Glomerular endothelial cell (primary cell): ENCODE data around the gene TMEM163. TPM values are rescaled to one million over a fixed set of nuclear protein-coding genes. Genes with fewer than 3 reads are reported as not detected.
"Not testable (repeated sequence)": the region's sequence is repeated elsewhere in the genome, so short reads cannot be mapped to it uniquely, and the experiment has no call there.

Source experiments
- DNase-seq: peaks from one replicate; pipeline ENCODE4 v3.0.0-alpha.2; 2011; ENCODE audit warnings: low read depth, low spot score; ENCODE audit errors: extremely low read depth
- total RNA-seq: library from RNA; depleted of rRNA; stranded (reverse); fragments of >200 nt; gene quantifications from 2 replicates; pipeline ENCODE4 v1.2.3, GENCODE V29; 2015

The TMEM163 gene
- total RNA-seq, 1 donor from 2014 or later, result 3.2 TPM

- DNase-seq, result no peak
Observed at GRCh38 chr2:134667081-134667480, 51.7 kb downstream of the TMEM163 start.

- no peak for DNase-seq
Observed at GRCh38 chr2:134665727-134666506, 52.9 kb downstream of the TMEM163 start.

DNA sequence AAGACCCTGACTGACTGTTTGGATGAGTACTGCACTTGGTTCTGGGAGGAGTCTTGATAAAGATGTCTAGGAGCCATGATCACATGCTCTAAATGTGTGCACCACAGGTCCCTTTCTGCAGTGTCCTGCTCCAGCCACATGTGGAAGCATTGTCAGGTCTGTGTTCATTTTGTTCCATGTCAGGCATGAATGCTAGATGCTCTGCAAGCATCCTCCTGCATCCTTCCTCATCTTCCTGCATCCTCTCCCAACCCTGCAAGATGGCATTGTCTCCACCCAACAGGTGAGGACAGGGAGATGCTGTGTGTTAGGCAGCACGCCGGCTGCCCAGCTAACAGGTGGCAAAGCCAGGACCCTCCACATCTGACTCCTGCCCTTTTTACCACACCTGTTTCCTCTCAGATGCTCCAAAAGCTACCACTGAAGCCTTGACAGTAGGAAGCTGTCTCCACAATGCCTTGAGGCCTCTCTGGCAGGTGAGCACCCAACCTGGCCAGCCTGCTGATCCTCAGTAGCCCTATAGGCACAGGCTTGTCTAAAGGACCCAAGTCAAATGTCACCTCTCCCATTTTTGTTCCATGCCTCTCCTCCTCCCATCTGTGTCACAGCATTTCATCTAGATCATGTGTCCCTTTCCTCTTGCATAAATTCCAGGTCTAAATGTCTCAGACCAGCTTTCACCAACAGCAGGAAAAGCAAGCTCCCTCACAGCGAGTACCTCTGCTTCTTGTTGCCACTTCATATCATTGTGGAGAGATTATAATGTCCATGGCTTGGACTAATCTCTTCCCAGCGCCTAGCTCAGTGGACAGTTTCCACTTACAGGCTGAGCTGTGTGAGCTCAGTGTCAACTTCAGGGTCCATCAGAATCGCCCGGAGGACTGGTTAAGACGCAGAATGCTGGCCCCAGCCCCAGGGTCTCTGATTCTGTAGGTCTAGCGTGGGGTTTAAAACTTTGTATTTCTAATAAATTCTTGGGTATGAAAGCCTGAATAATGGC is 55.0 kb downstream of the TMEM163 start:
- DNase-seq, result no peak

- DNase-seq, result no peak
Observed at GRCh38 chr2:134662751-134663150, 56.0 kb downstream of the TMEM163 start.

DNA sequence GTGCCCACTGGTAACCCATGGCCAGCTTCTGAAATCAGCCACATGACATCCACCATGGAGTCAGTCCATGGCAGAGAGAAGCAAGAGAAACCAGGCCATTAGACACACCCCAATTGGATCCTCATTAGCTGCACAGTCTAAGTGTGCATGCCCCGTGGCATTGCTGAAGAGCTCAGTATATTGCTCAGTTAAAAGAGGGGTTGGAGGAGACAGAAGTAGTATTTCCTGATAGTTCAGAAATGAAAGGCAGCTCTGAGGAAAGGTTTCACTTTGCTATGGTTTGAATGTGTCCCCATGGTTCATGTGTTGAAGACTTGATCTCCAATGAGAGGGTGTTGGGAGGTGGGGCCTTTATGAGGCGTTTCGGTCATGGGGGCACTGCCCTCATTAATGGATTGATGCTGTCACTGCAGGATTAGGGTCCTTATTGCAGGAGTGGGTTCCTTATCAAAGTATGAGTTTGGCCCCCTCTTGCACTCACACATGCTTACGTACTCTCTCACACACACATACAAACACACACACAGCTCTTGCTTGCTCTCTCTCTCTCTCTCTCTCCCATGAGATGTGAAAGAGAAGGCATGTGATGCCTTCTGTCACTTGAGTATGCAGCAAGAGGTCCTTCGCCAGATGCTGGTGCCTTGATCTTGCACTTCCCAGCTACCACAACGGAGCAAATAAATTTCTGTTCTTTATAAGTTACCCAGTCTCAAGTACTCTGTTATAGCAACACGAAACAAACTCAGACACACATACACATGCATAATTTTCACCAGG is 58.0 kb downstream of the TMEM163 start:
- no peak for DNase-seq

GRCh38 chr2:134659724-134660123 is 59.1 kb downstream of the TMEM163 start:
- no peak for DNase-seq

- no peak for DNase-seq
Observed at GRCh38 chr2:134657650-134658250, 61.0 kb downstream of the TMEM163 start.

GRCh38 chr2:134656391-134656790 is 62.4 kb downstream of the TMEM163 start:
- DNase-seq, result not testable (repeated sequence)

- DNase-seq, result no peak
Observed at GRCh38 chr2:134648586-134648985, 70.2 kb downstream of the TMEM163 start.

GRCh38 chr2:134647607-134648256 is 71.1 kb downstream of the TMEM163 start:
- no peak for DNase-seq

DNA sequence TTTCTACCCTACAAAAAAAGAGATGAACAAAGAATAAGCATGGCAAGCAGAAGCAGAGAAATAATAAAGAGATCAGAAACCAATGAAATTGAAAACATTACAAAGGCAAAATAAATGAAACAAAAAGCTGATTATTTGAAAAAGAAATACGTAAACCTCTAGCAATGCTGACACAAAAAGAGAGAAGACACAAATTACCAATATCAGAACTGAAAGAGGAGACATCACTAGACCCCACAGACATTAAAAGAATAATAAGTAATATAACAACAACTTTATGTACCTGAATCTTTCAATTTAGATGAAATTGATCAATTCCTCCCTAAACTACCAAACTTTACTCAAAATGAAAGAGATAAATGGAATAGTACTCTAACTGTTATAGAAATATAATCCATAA is 75.9 kb downstream of the TMEM163 start:
- no peak for DNase-seq

GRCh38 chr2:134640494-134640893 is 78.3 kb downstream of the TMEM163 start:
- DNase-seq, result no peak

DNA sequence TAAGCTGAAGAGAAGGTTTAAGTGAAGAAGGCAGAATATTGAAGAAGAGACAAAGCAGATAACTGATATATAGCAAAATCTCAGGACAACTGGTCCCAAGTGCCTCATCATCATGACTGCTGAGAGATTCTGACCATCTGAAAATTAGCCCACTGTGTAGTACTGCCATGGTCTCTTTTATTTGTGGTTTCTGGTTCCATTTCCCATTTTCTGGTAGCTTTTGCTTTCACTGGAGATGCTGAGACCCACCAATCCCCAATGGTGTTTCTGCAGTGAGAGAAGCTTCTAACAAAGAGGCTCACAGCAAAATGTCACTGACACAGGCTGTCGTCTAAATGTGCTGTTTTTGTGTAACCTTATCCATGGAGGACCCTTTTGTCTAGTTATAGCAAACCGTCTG is 79.5 kb downstream of the TMEM163 start:
- no peak for DNase-seq

DNA sequence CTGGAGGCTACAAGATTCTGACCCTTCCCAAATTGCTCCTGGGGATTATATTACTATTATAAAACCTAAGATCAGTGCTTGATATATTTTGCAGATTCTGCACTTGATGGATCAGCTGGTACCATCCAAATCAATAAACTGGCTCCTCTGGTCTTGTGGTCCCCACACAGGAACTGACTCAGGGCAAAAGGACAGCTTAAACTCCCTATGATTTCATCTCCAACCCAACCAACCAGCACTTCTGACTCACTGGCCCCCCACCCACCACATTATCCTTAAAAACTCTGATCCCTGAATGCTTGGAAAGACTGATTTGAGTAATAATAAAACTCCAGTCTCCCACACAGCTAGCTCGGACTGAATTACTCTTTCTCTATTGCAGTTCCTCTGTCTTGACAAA is 82.1 kb downstream of the TMEM163 start:
- DNase-seq, result no peak

- DNase-seq, result no peak
Observed at GRCh38 chr2:134634054-134634753, 84.6 kb downstream of the TMEM163 start.

DNA sequence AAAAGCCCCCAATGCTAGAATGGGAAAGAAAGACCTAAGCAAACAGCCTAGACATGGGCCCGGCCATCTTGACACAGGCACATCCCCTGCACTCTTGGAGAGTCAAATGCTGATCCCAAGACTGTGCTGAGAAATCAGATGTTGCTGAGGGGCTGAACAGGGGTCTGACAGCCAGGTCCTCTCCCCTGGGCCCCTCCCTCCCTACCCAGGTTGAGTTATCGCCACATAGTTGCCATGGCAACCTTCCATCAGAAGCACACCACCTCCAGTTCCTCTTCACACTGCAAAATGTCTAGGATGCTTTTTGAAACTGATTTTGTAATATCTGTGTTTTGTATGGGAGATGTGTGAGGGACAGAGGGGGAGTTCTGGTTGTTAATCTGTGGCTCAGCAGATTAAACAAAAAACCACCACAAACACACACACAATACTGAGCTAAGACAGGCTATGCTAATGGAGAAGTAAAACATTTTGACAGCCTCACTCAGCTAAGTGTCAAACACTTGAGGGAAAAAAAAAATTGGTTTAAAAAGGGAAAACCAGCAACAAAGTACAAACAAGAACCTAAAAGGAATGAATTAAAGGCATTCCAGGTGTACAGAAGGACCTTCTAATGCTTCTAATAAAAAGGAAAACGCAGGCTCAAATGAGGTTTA is 88.2 kb downstream of the TMEM163 start:
- DNase-seq, result no peak

GRCh38 chr2:134628453-134628852 is 90.3 kb downstream of the TMEM163 start:
- no peak for DNase-seq

GRCh38 chr2:134626781-134627180 is 92.0 kb downstream of the TMEM163 start:
- DNase-seq, result no peak

- no peak for DNase-seq
Observed at GRCh38 chr2:134625311-134625710, 93.5 kb downstream of the TMEM163 start.
